H9 (cell line): Measurements from ENCODE around the gene ALX4. TPM values are rescaled to one million over a fixed set of nuclear protein-coding genes. Genes with fewer than 3 reads are reported as not detected.
A peak's percentile ranks its signal among the peaks of the same experiment; 100 is the strongest.

Experiments
- DNase-seq: peaks from one replicate; pipeline ENCODE4 v3.0.0-alpha.2; 2017
- H2AFZ ChIP-seq: one replicate; pipeline ENCODE4 v1.6.1; 2013; ENCODE audit warnings: mild to moderate bottlenecking, low read length, control low read depth, moderate library complexity
- H2AK5ac ChIP-seq: 2 replicates; pipeline ENCODE4 v1.6.1; 2013; ENCODE audit warnings: low read length, control low read depth, mixed read lengths; ENCODE audit not compliant: insufficient read length
- H2BK120ac ChIP-seq: one replicate; pipeline ENCODE4 v1.6.1; 2013; ENCODE audit warnings: low read depth, mild to moderate bottlenecking, low read length, control low read depth, inconsistent platforms; ENCODE audit not compliant: poor library complexity, severe bottlenecking
- H2BK12ac ChIP-seq: 2 replicates; pipeline ENCODE4 v1.6.1; 2013; ENCODE audit warnings: low read length, control low read depth, mixed read lengths, low read depth; ENCODE audit not compliant: insufficient read length
- H2BK15ac ChIP-seq: 2 replicates; pipeline ENCODE4 v1.6.1; 2013; ENCODE audit warnings: low read depth, low read length, control low read depth
- H2BK20ac ChIP-seq: one replicate; pipeline ENCODE4 v1.6.1; 2013; ENCODE audit warnings: low read depth, mild to moderate bottlenecking, low read length, control low read depth, inconsistent platforms; ENCODE audit not compliant: poor library complexity, severe bottlenecking
- H2BK5ac ChIP-seq: 2 replicates; pipeline ENCODE4 v1.6.1; 2013; ENCODE audit warnings: low read length, control low read depth, mixed read lengths; ENCODE audit not compliant: insufficient read length
- H3K14ac ChIP-seq: 2 replicates; pipeline ENCODE4 v1.6.1; 2013; ENCODE audit warnings: low read length, control low read depth; ENCODE audit not compliant: insufficient read depth
- H3K18ac ChIP-seq: 2 replicates; pipeline ENCODE4 v1.6.1; 2013; ENCODE audit warnings: low read depth, mild to moderate bottlenecking, mixed read lengths, low read length, control low read depth; ENCODE audit not compliant: insufficient read length
- H3K23ac ChIP-seq: 2 replicates; pipeline ENCODE4 v1.6.1; 2013; ENCODE audit warnings: low read length, control low read depth, mixed read lengths, low read depth; ENCODE audit not compliant: insufficient read length
- H3K23me2 ChIP-seq: 2 replicates; pipeline ENCODE4 v1.6.1; 2013; ENCODE audit warnings: low read depth, mild to moderate bottlenecking, mixed read lengths, low read length, control low read depth; ENCODE audit not compliant: insufficient read length, poor library complexity, severe bottlenecking
- H3K27ac ChIP-seq: 2 replicates; pipeline ENCODE4 v1.5.1; 2013; ENCODE audit warnings: low read length, control low read depth, mixed read lengths, low read depth; ENCODE audit not compliant: insufficient read length
- H3K27me3 ChIP-seq: 2 replicates; pipeline ENCODE4 v1.6.1; 2013; ENCODE audit warnings: low read length, control low read depth, inconsistent platforms; ENCODE audit not compliant: insufficient read depth
- H3K4ac ChIP-seq: 2 replicates; pipeline ENCODE4 v1.6.1; 2013; ENCODE audit warnings: low read depth, mild to moderate bottlenecking, control low read depth, inconsistent platforms, low read length, moderate library complexity
- H3K4me1 ChIP-seq: 2 replicates; pipeline ENCODE4 v1.6.1; 2013; ENCODE audit warnings: low read length, control low read depth, inconsistent platforms; ENCODE audit not compliant: insufficient read depth
- H3K4me2 ChIP-seq: 2 replicates; pipeline ENCODE4 v1.6.1; 2013; ENCODE audit warnings: low read length, control low read depth, mixed read lengths; ENCODE audit not compliant: insufficient read length, insufficient read depth
- H3K56ac ChIP-seq: 2 replicates; pipeline ENCODE4 v1.6.1; 2013; ENCODE audit warnings: low read depth, mild to moderate bottlenecking, mixed read lengths, low read length, control low read depth; ENCODE audit not compliant: insufficient read length
- H3K79me1 ChIP-seq: 2 replicates; pipeline ENCODE4 v1.6.1; 2013; ENCODE audit warnings: low read depth, mild to moderate bottlenecking, moderate library complexity, low read length, control low read depth, inconsistent platforms; ENCODE audit not compliant: insufficient read depth, poor library complexity, severe bottlenecking
- H3K79me2 ChIP-seq: 2 replicates; pipeline ENCODE4 v1.6.1; 2013; ENCODE audit warnings: low read length, control low read depth, inconsistent platforms; ENCODE audit not compliant: insufficient read depth
- H3K9ac ChIP-seq: 2 replicates; pipeline ENCODE4 v1.6.1; 2013; ENCODE audit warnings: low read length, control low read depth, mixed read lengths; ENCODE audit not compliant: insufficient read length; ENCODE audit errors: extremely low read depth
- H3K9me3 ChIP-seq: one replicate; pipeline ENCODE4 v1.6.1; 2013; ENCODE audit warnings: low read depth, low read length, inconsistent platforms; ENCODE audit not compliant: control insufficient read depth
- H3T11ph ChIP-seq: one replicate; pipeline ENCODE4 v1.6.1; 2013; ENCODE audit warnings: mild to moderate bottlenecking, low read length, control low read depth, inconsistent platforms
- H4K20me1 ChIP-seq: one replicate; pipeline ENCODE4 v1.6.1; 2013; ENCODE audit not compliant: control insufficient read depth, insufficient read length, insufficient read depth
- H4K5ac ChIP-seq: 2 replicates; pipeline ENCODE4 v1.6.1; 2013; ENCODE audit warnings: low read depth, mild to moderate bottlenecking, mixed read lengths, low read length, control low read depth; ENCODE audit not compliant: insufficient read length
- H4K8ac ChIP-seq: replicated peaks from 2 replicates; pipeline ENCODE4 v1.6.1; 2013; ENCODE audit warnings: low read length, control low read depth, mixed read lengths, low read depth; ENCODE audit not compliant: insufficient read length
- H4K91ac ChIP-seq: 2 replicates; pipeline ENCODE4 v1.6.1; 2013; ENCODE audit warnings: low read depth, mild to moderate bottlenecking, moderate library complexity, mixed read lengths, low read length, control low read depth; ENCODE audit not compliant: insufficient read length
- H3K27ac Mint-ChIP-seq, 3 experiments: 2 replicates in 2 of 3; 3 replicates in 1 of 3; pipeline ENCODE4 v1.8.0; 2020 to 2021; ENCODE audit warnings: mixed read lengths in 3 of 3, mild to moderate bottlenecking in 1 of 3, moderate library complexity in 1 of 3
- H3K27me3 Mint-ChIP-seq: 2 replicates; pipeline ENCODE4 v1.8.0; 2021; ENCODE audit warnings: low read depth, mild to moderate bottlenecking, moderate library complexity, mixed read lengths
- H3K36me3 Mint-ChIP-seq, 3 experiments: 2 replicates in 2 of 3; 3 replicates in 1 of 3; pipeline ENCODE4 v1.8.0; 2020 to 2021; ENCODE audit warnings: low read depth in 3 of 3, mixed read lengths in 3 of 3; ENCODE audit not compliant: insufficient read depth in 1 of 3
- H3K4me1 Mint-ChIP-seq, 2 experiments: 2 replicates each; pipeline ENCODE4 v1.8.0; 2020; ENCODE audit warnings: mixed read lengths in 2 of 2
- H3K4me3 Mint-ChIP-seq, 2 experiments: 2 replicates in 1 of 2; 3 replicates in 1 of 2; pipeline ENCODE4 v1.8.0; 2020 to 2021; ENCODE audit warnings: mild to moderate bottlenecking in 2 of 2, mixed read lengths in 2 of 2, moderate library complexity in 1 of 2
- H3K9me3 Mint-ChIP-seq, 2 experiments: 2 replicates in 1 of 2; 3 replicates in 1 of 2; pipeline ENCODE4 v1.8.0; 2020; ENCODE audit warnings: mild to moderate bottlenecking in 2 of 2, mixed read lengths in 2 of 2, moderate library complexity in 1 of 2
- WGBS: extraction: QIAGEN DNeasy Blood & Tissue Kit; methylation state at CpG from one replicate; pipeline ENCODE4 v1.1.7; 2013; ENCODE audit warnings: missing lambda C conversion rate, low lambda C conversion rate, mixed read lengths; ENCODE audit not compliant: insufficient read length; ENCODE audit errors: extremely low coverage; 5-methylcytosine and 5-hydroxymethylcytosine counted together
- total RNA-seq: library from RNA; stranded (reverse); gene quantifications from 2 replicates; pipeline ENCODE4 v1.2.1, GENCODE V29; 2021
- TF ChIP-seq, protein P1 (sequence below): fragments of 200-600 bp; sonication (generic); conservative IDR thresholded peaks from 3 replicates; pipeline ENCODE4 v1.8.0; 2021; ENCODE audit warnings: antibody characterized with exemption, mild to moderate bottlenecking

ALX4 gene
- total RNA-seq, 1 experiment from 2014 or later = not detected

DNA sequence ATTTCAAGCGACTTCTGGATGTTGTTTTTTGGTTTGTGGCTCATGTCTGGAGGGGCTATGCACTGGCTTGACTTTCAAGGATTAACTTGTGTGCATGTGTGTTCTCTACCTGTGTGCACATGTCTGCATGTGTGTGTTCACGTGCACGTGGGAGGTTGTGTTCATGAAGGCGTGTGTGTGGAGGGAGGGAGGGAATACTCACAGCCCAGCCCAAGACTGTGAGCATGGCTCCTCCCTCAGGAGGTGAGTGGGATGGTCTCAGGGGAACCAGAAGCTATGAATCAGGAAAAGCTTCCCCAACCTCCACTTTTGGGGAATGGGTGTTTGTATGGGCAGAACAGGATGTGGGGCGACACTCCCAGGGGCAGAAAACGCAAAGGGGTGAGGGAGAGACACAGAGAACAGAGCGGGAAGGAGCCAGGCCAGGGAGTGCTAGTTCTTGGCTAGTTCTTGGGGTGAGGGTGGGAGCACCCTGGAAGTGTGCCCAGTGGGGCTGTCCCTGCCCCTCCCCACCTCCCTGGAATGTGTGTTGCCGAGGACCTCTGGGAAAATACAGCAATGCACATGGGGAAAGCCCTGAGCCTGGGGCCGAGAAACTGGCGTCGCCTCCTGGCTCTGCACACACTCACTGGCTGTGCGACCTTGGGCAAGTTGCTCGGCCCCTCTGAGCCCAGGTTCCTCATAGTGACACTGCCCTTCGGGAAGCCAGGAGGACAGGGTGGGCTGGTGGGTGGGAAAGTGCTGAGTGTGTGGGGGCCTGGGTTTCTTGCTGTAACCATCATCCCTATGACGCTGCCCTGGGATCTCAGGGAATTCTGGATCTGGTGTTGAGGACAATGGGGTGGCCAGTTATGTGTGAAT is 16.9 kb upstream of the ALX4 start:
- Histone ChIP-seq H2AFZ (no peak overlapping the region), H3K79me2 (no peaks in the 10 kb centered on the region), H3K18ac (no peak overlapping the region), H4K5ac (no peak overlapping the region), H3K9me3 (no peaks in the 10 kb centered on the region), H3K23ac (no peak overlapping the region), H3K9ac (no peak overlapping the region), H2BK5ac (no peak overlapping the region), H3K23me2 (no peaks in the 10 kb centered on the region), H3K27me3 (peaks cover 32% of the 10 kb centered on the region), H2BK15ac (no peak overlapping the region), H3K56ac (no peak overlapping the region), H3K4me2 (no peak overlapping the region), H4K8ac (no peak overlapping the region), H3K27ac (no peak overlapping the region), H4K91ac (no peak overlapping the region), H2BK20ac (no peak overlapping the region), H2BK12ac (no peak overlapping the region), H3T11ph (no peak overlapping the region), H2BK120ac (no peak overlapping the region), H3K79me1 (no peaks in the 10 kb centered on the region), H2AK5ac (no peak overlapping the region), H3K14ac (no peak overlapping the region), H3K4me1 (no peaks in the 10 kb centered on the region), H4K20me1 (no peaks in the 10 kb centered on the region), H3K4ac (no peak overlapping the region)
- Mint-ChIP-seq H3K36me3 (no peaks in the 10 kb centered on the region), H3K27me3 (peaks cover 86% of the 10 kb centered on the region), H3K9me3 (no peaks in the 10 kb centered on the region), H3K27ac (no peak overlapping the region), H3K4me3 (no peak overlapping the region), H3K4me1 (peaks cover 0 to 13% of the 10 kb centered on the region in 2 experiments; a peak in 2 of 4 replicates)
- TF ChIP-seq, protein P1, sequence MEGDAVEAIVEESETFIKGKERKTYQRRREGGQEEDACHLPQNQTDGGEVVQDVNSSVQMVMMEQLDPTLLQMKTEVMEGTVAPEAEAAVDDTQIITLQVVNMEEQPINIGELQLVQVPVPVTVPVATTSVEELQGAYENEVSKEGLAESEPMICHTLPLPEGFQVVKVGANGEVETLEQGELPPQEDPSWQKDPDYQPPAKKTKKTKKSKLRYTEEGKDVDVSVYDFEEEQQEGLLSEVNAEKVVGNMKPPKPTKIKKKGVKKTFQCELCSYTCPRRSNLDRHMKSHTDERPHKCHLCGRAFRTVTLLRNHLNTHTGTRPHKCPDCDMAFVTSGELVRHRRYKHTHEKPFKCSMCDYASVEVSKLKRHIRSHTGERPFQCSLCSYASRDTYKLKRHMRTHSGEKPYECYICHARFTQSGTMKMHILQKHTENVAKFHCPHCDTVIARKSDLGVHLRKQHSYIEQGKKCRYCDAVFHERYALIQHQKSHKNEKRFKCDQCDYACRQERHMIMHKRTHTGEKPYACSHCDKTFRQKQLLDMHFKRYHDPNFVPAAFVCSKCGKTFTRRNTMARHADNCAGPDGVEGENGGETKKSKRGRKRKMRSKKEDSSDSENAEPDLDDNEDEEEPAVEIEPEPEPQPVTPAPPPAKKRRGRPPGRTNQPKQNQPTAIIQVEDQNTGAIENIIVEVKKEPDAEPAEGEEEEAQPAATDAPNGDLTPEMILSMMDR = peak; percentile 24; the same call in 2 of the 3 replicates
- no CpG with 5 or more reads among the region's 15 CpGs for WGBS
- DNase-seq = no peak
